Body of pancreas (tissue), 4 donors: ENCODE results near the gene TINCR. TPM values are rescaled to one million over a fixed set of nuclear protein-coding genes. Genes with fewer than 3 reads are reported as not detected.

ENCODE experiments used
- ATAC-seq: fragments of 150-250 bp; one replicate; pipeline ENCODE4 v1.9.1; 2016
- DNase-seq, 4 donors: peaks; one replicate each; pipeline ENCODE4 v3.0.0-alpha.2; 2019
- H3K27ac ChIP-seq, 4 donors: fragments of 200-600 bp; sonication (generic); 1 replicate in 3 of 4; 2 replicates in 1 of 4; pipeline versions ENCODE4 v1.5.1 to v1.6.1; 2016 to 2019; ENCODE audit warnings: mild to moderate bottlenecking in 1 of 4, mixed read lengths in 1 of 4, moderate library complexity in 1 of 4
- H3K27me3 ChIP-seq, 2 donors: fragments of 200-600 bp; sonication (generic); one replicate each; pipeline ENCODE4 v1.6.0; 2016; ENCODE audit warnings: mild to moderate bottlenecking in 1 of 2
- H3K36me3 ChIP-seq, 2 donors: fragments of 200-600 bp; sonication (generic); replicated peaks in 1 of 2; 2 replicates each; pipeline ENCODE4 v1.5.1; 2016; ENCODE audit warnings: low read depth in 2 of 2; ENCODE audit not compliant: insufficient read depth in 1 of 2
- H3K4me1 ChIP-seq: fragments of 200-600 bp; sonication (generic); one replicate; pipeline ENCODE4 v1.6.0; 2016
- H3K4me3 ChIP-seq, 2 donors: fragments of 200-600 bp; sonication (generic); 1 replicate in 1 of 2; 2 replicates in 1 of 2; pipeline ENCODE4 v1.5.1; 2016 to 2019
- H3K9me3 ChIP-seq, 3 donors: fragments of 200-600 bp; sonication (generic); 1 replicate in 2 of 3; 2 replicates in 1 of 3; pipeline ENCODE4 v1.5.1; 2016
- POLR2A ChIP-seq, 3 donors: fragments of 450-650 bp; IDR thresholded peaks; one replicate each; pipeline ENCODE4 v1.6.1; 2016; ENCODE audit warnings: antibody characterized with exemption in 3 of 3, mild to moderate bottlenecking in 2 of 3
- WGBS, 2 donors: methylation state at CpG; one replicate each; pipeline ENCODE4 v1.1.5; 2017; 5-methylcytosine and 5-hydroxymethylcytosine counted together
- intact Hi-C: fragments of 100-400 bp; cut with DNase I; formaldehyde crosslinking; loops from one replicate; pipeline ENCODE4 v1.15.1; 2023
- total RNA-seq, 2 donors: library from RNA; depleted of rRNA; stranded (reverse); fragments of >200 nt; gene quantifications; one replicate each; pipeline ENCODE4 v1.1.0, GENCODE V29; 2016
- TF ChIP-seq, protein P1 (sequence below), 7 experiments: fragments of 450-650 bp in 4 of 7; fragments of 200-600 bp in 3 of 7; sonication (generic) in 3 of 7; IDR thresholded peaks; one replicate each; pipeline ENCODE4 v1.5.1; 2016 to 2019; ENCODE audit warnings: antibody characterized with exemption in 7 of 7

Gene TINCR
- total RNA-seq, 2 donors from 2014 or later, result 0.52 TPM; not detected in 1

DNA sequence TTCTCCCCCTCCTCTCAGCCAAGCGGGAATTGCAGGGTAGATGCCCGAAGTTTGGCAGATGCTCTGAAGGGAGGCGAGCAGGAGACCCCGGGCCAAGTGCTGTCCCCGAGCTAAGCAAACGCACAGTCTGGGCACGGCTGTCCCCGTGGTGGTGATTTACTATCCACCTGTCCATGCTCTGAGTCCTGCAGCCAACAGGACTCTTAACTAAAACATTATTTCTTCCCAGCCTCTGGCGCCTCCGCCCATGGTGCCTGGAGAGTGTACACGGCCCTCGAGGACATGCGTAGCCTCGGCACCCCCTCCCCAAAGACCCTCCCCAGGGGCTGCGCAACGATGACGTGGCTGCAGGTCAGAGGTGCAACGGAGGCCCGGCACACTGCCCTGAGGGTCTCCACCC, 7.6 kb downstream of the TINCR start:
- intact Hi-C loops, result no loop called here
- TF ChIP-seq, protein P1, sequence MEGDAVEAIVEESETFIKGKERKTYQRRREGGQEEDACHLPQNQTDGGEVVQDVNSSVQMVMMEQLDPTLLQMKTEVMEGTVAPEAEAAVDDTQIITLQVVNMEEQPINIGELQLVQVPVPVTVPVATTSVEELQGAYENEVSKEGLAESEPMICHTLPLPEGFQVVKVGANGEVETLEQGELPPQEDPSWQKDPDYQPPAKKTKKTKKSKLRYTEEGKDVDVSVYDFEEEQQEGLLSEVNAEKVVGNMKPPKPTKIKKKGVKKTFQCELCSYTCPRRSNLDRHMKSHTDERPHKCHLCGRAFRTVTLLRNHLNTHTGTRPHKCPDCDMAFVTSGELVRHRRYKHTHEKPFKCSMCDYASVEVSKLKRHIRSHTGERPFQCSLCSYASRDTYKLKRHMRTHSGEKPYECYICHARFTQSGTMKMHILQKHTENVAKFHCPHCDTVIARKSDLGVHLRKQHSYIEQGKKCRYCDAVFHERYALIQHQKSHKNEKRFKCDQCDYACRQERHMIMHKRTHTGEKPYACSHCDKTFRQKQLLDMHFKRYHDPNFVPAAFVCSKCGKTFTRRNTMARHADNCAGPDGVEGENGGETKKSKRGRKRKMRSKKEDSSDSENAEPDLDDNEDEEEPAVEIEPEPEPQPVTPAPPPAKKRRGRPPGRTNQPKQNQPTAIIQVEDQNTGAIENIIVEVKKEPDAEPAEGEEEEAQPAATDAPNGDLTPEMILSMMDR (IDR thresholded peaks at IDR 0.05), result no peak
- no peak for TF ChIP-seq POLR2A (IDR thresholded peaks at IDR 0.05)
- H3K27ac ChIP-seq, result no peak overlapping the region
- no peaks in the 10 kb centered on the region for H3K4me1 ChIP-seq
- DNase-seq (no peak), ATAC-seq (no peak)
- no peak overlapping the region for H3K4me3 ChIP-seq
- H3K36me3 ChIP-seq, result no peaks in the 10 kb centered on the region
- WGBS, 2 donors, result 47 to 68% methylated on average over 3 to 19 of the region's 19 CpGs
- peaks cover 0 to 6% (median 0%) of the 10 kb centered on the region in 3 donors for H3K9me3 ChIP-seq
- peaks cover 0 to 1% of the 10 kb centered on the region in 2 donors for H3K27me3 ChIP-seq

DNA sequence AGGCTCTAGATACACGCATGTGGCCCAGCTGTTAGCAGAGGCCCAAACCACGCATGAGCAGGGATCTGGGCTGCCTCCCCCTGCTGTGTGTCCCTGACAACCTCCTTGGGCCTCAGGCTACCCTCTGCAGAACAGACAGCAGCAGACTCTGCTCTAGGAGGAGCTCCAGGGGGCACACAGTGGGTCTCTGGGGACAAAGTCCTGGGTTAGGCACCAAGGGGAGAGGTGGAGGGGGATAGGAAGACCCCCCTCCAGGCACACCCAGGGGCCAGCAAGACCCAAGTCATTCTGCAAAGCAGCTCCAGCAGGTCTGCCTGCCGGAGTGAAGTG, 8.0 kb downstream of the TINCR start:
- WGBS, 2 donors, result 58% methylated on average over 2 to 3 of the region's 3 CpGs
- no peak for DNase-seq
- H3K27me3 ChIP-seq, result no peaks in the 10 kb centered on the region

DNA sequence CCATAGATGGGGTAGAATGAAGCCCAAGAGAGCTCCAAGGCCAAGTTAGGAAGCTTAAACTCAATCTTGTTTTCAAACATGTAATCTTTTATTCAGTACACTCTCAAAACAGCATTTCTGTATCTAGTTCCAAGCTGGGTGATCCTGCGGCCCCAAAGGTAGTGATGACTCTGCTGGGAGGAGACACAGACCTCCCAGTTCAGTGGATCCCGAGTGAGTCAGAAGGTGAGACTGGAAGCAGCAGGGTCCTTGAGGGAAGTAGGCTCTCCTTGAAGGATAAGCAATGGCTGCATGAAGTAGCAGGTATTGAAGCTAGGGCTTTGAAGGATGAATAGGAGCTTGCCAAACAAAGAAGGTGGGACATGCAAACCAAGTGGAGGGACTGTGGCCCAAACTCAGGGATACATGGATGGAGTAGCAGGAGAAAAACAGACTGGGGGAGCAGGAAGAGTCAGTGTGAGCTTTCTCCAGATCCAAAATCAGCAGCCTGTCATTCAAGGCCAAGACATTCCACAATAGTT, 9.6 kb downstream of the TINCR start:
- no peak for ATAC-seq
- Histone ChIP-seq H3K27me3 (no peaks in the 10 kb centered on the region), H3K4me1 (no peaks in the 10 kb centered on the region), H3K27ac (no peak overlapping the region), H3K4me3 (no peak overlapping the region), H3K9me3 (peaks cover 0 to 6% (median 0%) of the 10 kb centered on the region in 3 donors), H3K36me3 (no peaks in the 10 kb centered on the region)
- TF ChIP-seq, protein P1 (IDR thresholded peaks at IDR 0.05), result no peak
- TF ChIP-seq POLR2A (IDR thresholded peaks at IDR 0.05), result no peak
- DNase-seq, result no peak
- WGBS, 2 donors, result 66 to 78% methylated on average over 2 of the region's 2 CpGs
- intact Hi-C loops, result no loop called here

More for the DNA sequence above, 8.0 kb downstream of the TINCR start:
- ATAC-seq, result no peak
- peaks cover 0 to 6% (median 0%) of the 10 kb centered on the region in 3 donors for H3K9me3 ChIP-seq
- TF ChIP-seq, protein P1 (IDR thresholded peaks at IDR 0.05), result no peak
- TF ChIP-seq POLR2A (IDR thresholded peaks at IDR 0.05), result no peak
- no peaks in the 10 kb centered on the region for H3K4me1 ChIP-seq
- H3K36me3 ChIP-seq, result no peaks in the 10 kb centered on the region
- intact Hi-C loops, result no loop called here
- H3K27ac ChIP-seq, result no peak overlapping the region
- no peak overlapping the region for H3K4me3 ChIP-seq

DNA sequence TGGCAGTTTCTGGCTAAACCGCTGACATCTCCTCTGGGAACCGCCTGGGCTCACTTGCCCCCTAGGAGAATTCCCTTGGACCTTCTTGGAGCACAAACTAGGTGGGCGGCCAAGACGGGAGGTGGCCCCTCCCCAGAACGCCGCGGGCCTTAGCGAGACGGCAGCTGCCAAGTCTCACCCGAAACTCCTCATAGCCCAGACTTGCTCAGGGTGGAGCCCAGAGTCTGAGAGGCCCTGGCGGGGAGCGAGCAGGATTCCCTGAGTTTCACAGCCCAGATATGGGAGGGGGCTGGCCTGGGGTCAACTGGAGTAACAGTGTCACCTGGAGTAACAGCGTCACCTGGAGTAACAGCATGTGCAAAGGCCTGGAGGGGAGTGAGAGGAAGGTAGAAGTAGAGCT, 10.1 kb downstream of the TINCR start:
- Histone ChIP-seq H3K27ac (no peak overlapping the region), H3K4me1 (no peaks in the 10 kb centered on the region), H3K9me3 (peaks cover 0 to 6% (median 0%) of the 10 kb centered on the region in 3 donors), H3K27me3 (no peaks in the 10 kb centered on the region), H3K4me3 (no peak overlapping the region), H3K36me3 (no peaks in the 10 kb centered on the region)
- TF ChIP-seq POLR2A (IDR thresholded peaks at IDR 0.05), result no peak
- TF ChIP-seq, protein P1 (IDR thresholded peaks at IDR 0.05), result no peak
- intact Hi-C loops, result no loop called here
- DNase-seq (no peak), ATAC-seq (no peak)
- 66 to 70% methylated on average over 13 of the region's 13 CpGs for WGBS, 2 donors

DNA sequence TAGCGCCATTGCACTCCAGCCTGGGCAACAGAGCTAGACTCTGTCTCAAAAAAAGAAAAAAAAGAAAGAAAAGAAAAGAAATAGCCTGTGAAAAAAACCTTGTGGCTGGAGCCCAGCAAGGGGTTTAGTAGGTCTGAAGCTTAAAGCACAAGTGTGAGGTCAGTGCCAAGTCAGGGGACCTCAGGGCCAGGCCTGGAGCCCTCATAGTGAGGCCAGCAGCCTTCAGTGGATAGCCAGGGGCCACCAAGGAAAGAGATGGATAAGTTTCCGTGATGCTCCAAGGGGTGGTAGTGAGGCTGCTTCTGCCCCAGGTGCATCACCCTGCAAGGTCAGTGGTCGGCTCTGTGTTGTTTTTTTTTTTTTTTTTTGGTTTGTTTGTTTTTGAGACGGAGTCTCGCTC, 12.9 kb downstream of the TINCR start:
- Histone ChIP-seq H3K36me3 (no peaks in the 10 kb centered on the region), H3K4me3 (no peak overlapping the region), H3K4me1 (no peaks in the 10 kb centered on the region), H3K9me3 (no peaks in the 10 kb centered on the region), H3K27ac (no peak overlapping the region), H3K27me3 (no peaks in the 10 kb centered on the region)
- DNase-seq (no peak), ATAC-seq (no peak)
- intact Hi-C loops, result no loop called here
- 68 to 70% methylated on average over 5 of the region's 5 CpGs for WGBS, 2 donors
- TF ChIP-seq, protein P1 (IDR thresholded peaks at IDR 0.05), result no peak
- no peak for TF ChIP-seq POLR2A (IDR thresholded peaks at IDR 0.05)
